ENCODE data around the gene G2E3.

G2E3 gene

GRCh38 chr14:30580616-30581282 is 21.8 kb downstream of the G2E3 start:
- no peak for TF ChIP-seq SIN3A (IDR thresholded peaks at IDR 0.05; ENCODE audit: borderline replicate concordance, insufficient read depth, low read length)
- no peak for TF ChIP-seq TAF1 (IDR thresholded peaks at IDR 0.05; ENCODE audit: borderline replicate concordance, insufficient read depth, low read length)
- no peak for TF ChIP-seq REST (IDR thresholded peaks at IDR 0.05; ENCODE audit: insufficient read depth in 1 of 2, low read depth in 2 of 2, low read length in 2 of 2)
- no peak for TF ChIP-seq POLR2AphosphoS5 (IDR thresholded peaks at IDR 0.05; ENCODE audit: low read depth, low read length)

GRCh38 chr14:30581283-30581625 is 22.3 kb downstream of the G2E3 start:
- TF ChIP-seq TAF1 (IDR thresholded peaks at IDR 0.05; ENCODE audit: borderline replicate concordance, insufficient read depth, low read length) (no peak), POLR2AphosphoS5 (IDR thresholded peaks at IDR 0.05; ENCODE audit: low read depth, low read length) (no peak), SIN3A (IDR thresholded peaks at IDR 0.05; ENCODE audit: borderline replicate concordance, insufficient read depth, low read length) (no peak), REST (IDR thresholded peaks at IDR 0.05; ENCODE audit: insufficient read depth in 1 of 2, low read depth in 2 of 2, low read length in 2 of 2) (no peak), FOXP2 (optimal IDR thresholded peaks at IDR 0.05; ENCODE audit: borderline replicate concordance, extremely low read depth, extremely low read length, insufficient read depth) (no peak)

- TF ChIP-seq REST (IDR thresholded peaks at IDR 0.05; ENCODE audit: insufficient read depth in 1 of 2, low read depth in 2 of 2, low read length in 2 of 2) (no peak), FOXP2 (optimal IDR thresholded peaks at IDR 0.05; ENCODE audit: borderline replicate concordance, extremely low read depth, extremely low read length, insufficient read depth) (no peak), POLR2AphosphoS5 (IDR thresholded peaks at IDR 0.05; ENCODE audit: low read depth, low read length) (no peak)
Observed at GRCh38 chr14:30582376-30582775, 23.4 kb downstream of the G2E3 start.

GRCh38 chr14:30584058-30584630 is 25.2 kb downstream of the G2E3 start:
- no peak for TF ChIP-seq FOXP2 (optimal IDR thresholded peaks at IDR 0.05; ENCODE audit: borderline replicate concordance, extremely low read depth, extremely low read length, insufficient read depth)
- no peak for TF ChIP-seq SIN3A (IDR thresholded peaks at IDR 0.05; ENCODE audit: borderline replicate concordance, insufficient read depth, low read length)
- no peak for TF ChIP-seq POLR2AphosphoS5 (IDR thresholded peaks at IDR 0.05; ENCODE audit: low read depth, low read length)
- no peak for TF ChIP-seq TAF1 (IDR thresholded peaks at IDR 0.05; ENCODE audit: borderline replicate concordance, insufficient read depth, low read length)
- no peak for TF ChIP-seq REST (IDR thresholded peaks at IDR 0.05; ENCODE audit: insufficient read depth in 1 of 2, low read depth in 2 of 2, low read length in 2 of 2)

GRCh38 chr14:30585204-30585603 is 26.2 kb downstream of the G2E3 start:
- TF ChIP-seq POLR2AphosphoS5 (IDR thresholded peaks at IDR 0.05; ENCODE audit: low read depth, low read length) = no peak
- TF ChIP-seq REST (IDR thresholded peaks at IDR 0.05; ENCODE audit: insufficient read depth in 1 of 2, low read depth in 2 of 2, low read length in 2 of 2) = no peak
- no peak for TF ChIP-seq TAF1 (IDR thresholded peaks at IDR 0.05; ENCODE audit: borderline replicate concordance, insufficient read depth, low read length)

All from PFSK-1 (cell line).